ENCODE results near the gene DDX54. TPM values are rescaled to one million over a fixed set of nuclear protein-coding genes. Genes with fewer than 3 reads are reported as not detected.

DDX54 gene
- polyA plus RNA-seq, 3 donors = 7.9 to 32.2 (median 13.6) TPM

DNA sequence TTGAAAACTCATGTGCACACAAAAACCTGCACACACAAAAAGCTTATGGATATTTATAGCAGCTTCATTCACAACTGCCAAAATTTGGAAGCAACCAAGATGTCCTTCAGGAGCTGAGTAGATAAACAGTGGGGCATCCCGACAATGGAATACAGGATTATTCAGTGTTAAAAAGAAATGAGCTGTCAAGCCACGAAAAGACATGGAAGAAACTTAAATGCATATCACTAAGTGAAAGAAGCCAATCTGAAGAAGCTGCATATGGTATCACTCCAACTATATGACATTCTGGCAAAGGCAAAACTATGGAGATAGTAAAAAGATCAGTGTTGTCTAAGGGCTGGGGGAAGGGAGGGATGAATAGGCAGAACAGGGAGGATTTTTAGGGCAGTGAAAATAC, 30.7 kb upstream of the DDX54 start:
- H3K4me3 Mint-ChIP-seq = no peak overlapping the region
- Histone ChIP-seq H3K9me3 (replicated peaks in 1 of 2; ENCODE audit: control insufficient read depth in 1 of 2, insufficient read depth in 1 of 2, low read length in 2 of 2) (no peaks in the 10 kb centered on the region), H3K27me3 (ENCODE audit: control insufficient read depth in 2 of 2, insufficient read depth in 2 of 2, low read length in 2 of 2) (no peaks in the 10 kb centered on the region), H3K9ac (ENCODE audit: insufficient read depth, low read length, poor library complexity, severe bottlenecking) (no peak overlapping the region), H3K36me3 (replicated peaks in 1 of 2; ENCODE audit: control insufficient read depth in 1 of 2, insufficient read depth in 2 of 2, low read length in 2 of 2) (no peaks in the 10 kb centered on the region), H3K4me2 (replicated peaks; ENCODE audit: extremely low read depth, low read length, poor library complexity, severe bottlenecking) (no peak overlapping the region), H3K4me1 (ENCODE audit: control insufficient read depth in 1 of 2, insufficient read depth in 2 of 2, low read length in 2 of 2) (peaks cover 76 to 80% of the 10 kb centered on the region in 2 donors), H2AFZ (ENCODE audit: insufficient read depth, low read depth, low read length, poor library complexity, severe bottlenecking) (no peak overlapping the region), H3K4me3 (replicated peaks in 1 of 3; ENCODE audit: low read depth in 2 of 3, low read length in 3 of 3) (no peak overlapping the region), H3K27ac (ENCODE audit: low read depth in 1 of 2, low read length in 2 of 2) (no peak overlapping the region), H4K20me1 (ENCODE audit: insufficient read depth, low read length) (no peaks in the 10 kb centered on the region), H3K79me2 (ENCODE audit: insufficient read depth, low read length) (peaks cover 8% of the 10 kb centered on the region)
- no peaks in the 10 kb centered on the region for H3K27me3 Mint-ChIP-seq (ENCODE audit: low read depth in 3 of 3)
- no CpG with 5 or more reads among the region's 2 CpGs for WGBS (ENCODE audit: insufficient coverage)
- DNase-seq = no peak
- H3K27ac Mint-ChIP-seq = peak overlapping the region in 2 of 7 donors; percentile 14 to 36
- H3K36me3 Mint-ChIP-seq = peaks cover 4% of the 10 kb centered on the region in 2 donors
- H3K4me1 Mint-ChIP-seq = peaks cover 66% of the 10 kb centered on the region
- TF ChIP-seq, protein P1, sequence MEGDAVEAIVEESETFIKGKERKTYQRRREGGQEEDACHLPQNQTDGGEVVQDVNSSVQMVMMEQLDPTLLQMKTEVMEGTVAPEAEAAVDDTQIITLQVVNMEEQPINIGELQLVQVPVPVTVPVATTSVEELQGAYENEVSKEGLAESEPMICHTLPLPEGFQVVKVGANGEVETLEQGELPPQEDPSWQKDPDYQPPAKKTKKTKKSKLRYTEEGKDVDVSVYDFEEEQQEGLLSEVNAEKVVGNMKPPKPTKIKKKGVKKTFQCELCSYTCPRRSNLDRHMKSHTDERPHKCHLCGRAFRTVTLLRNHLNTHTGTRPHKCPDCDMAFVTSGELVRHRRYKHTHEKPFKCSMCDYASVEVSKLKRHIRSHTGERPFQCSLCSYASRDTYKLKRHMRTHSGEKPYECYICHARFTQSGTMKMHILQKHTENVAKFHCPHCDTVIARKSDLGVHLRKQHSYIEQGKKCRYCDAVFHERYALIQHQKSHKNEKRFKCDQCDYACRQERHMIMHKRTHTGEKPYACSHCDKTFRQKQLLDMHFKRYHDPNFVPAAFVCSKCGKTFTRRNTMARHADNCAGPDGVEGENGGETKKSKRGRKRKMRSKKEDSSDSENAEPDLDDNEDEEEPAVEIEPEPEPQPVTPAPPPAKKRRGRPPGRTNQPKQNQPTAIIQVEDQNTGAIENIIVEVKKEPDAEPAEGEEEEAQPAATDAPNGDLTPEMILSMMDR (IDR thresholded peaks at IDR 0.05) = no peak
- H3K9me3 Mint-ChIP-seq = no peaks in the 10 kb centered on the region
- intact Hi-C loops (cut with micrococcal nuclease) = loop anchor here in 1 of 2 donors (10.0 kb wide), 1 partner anchor 119 kb away; the partner anchor contains the start of gene SLC8B1

- Histone ChIP-seq H3K9ac (ENCODE audit: insufficient read depth, low read length, poor library complexity, severe bottlenecking) (peak overlapping the region; percentile 47), H3K36me3 (replicated peaks in 1 of 2; ENCODE audit: control insufficient read depth in 1 of 2, insufficient read depth in 2 of 2, low read length in 2 of 2) (no peaks in the 10 kb centered on the region), H3K79me2 (ENCODE audit: insufficient read depth, low read length) (peaks cover 12% of the 10 kb centered on the region), H3K9me3 (replicated peaks in 1 of 2; ENCODE audit: control insufficient read depth in 1 of 2, insufficient read depth in 1 of 2, low read length in 2 of 2) (no peaks in the 10 kb centered on the region), H3K27me3 (ENCODE audit: control insufficient read depth in 2 of 2, insufficient read depth in 2 of 2, low read length in 2 of 2) (no peaks in the 10 kb centered on the region), H2AFZ (ENCODE audit: insufficient read depth, low read depth, low read length, poor library complexity, severe bottlenecking) (no peak overlapping the region), H3K27ac (ENCODE audit: low read depth in 1 of 2, low read length in 2 of 2) (peak overlapping the region; percentile 58 to 87), H3K4me3 (replicated peaks in 1 of 3; ENCODE audit: low read depth in 2 of 3, low read length in 3 of 3) (peak overlapping the region in 1 of 3 experiments; percentile 48), H3K4me2 (replicated peaks; ENCODE audit: extremely low read depth, low read length, poor library complexity, severe bottlenecking) (peak overlapping the region; percentile 67), H3K4me1 (ENCODE audit: control insufficient read depth in 1 of 2, insufficient read depth in 2 of 2, low read length in 2 of 2) (peaks cover 79 to 82% of the 10 kb centered on the region in 2 donors), H4K20me1 (ENCODE audit: insufficient read depth, low read length) (no peaks in the 10 kb centered on the region)
- Mint-ChIP-seq H3K4me1 (peaks cover 71% of the 10 kb centered on the region), H3K4me3 (peak overlapping the region; percentile 56 to 86), H3K9me3 (no peaks in the 10 kb centered on the region), H3K27me3 (ENCODE audit: low read depth in 3 of 3) (no peaks in the 10 kb centered on the region), H3K27ac (peak overlapping the region; percentile 96 to 99 (median 98)), H3K36me3 (peaks cover 6 to 8% of the 10 kb centered on the region in 2 donors)
- DNase-seq = peak; percentile 92 to 99 (median 98)
- TF ChIP-seq, protein P1 (IDR thresholded peaks at IDR 0.05) = peak; percentile 45
- WGBS (ENCODE audit: insufficient coverage) = no CpG with 5 or more reads among the region's 5 CpGs
- intact Hi-C loops (cut with micrococcal nuclease) = loop anchor here (1.0 to 10.0 kb wide), 3 partner anchors 8 to 120 kb away; partner anchors contain the start of gene SLC8B1 (in 1 of the 2)
These were observed 29.7 kb upstream of the DDX54 start for GRCh38 chr12:113214895-113215400.
